BLaER1 (cell line): ENCODE data around the gene TBC1D22A.

Experiments
- H3K27ac ChIP-seq: shearing (Covaris generic); formaldehyde crosslinking; 2 replicates; pipeline ENCODE4 v1.8.1; 2022
- H3K27me3 ChIP-seq: shearing (Covaris generic); formaldehyde crosslinking; 2 replicates; pipeline ENCODE4 v1.8.1; 2022
- H3K36me3 ChIP-seq: shearing (Covaris generic); formaldehyde crosslinking; 2 replicates; pipeline ENCODE4 v1.8.1; 2022
- H3K4me1 ChIP-seq: shearing (Covaris generic); formaldehyde crosslinking; 2 replicates; pipeline ENCODE4 v1.8.1; 2022
- H3K4me2 ChIP-seq: shearing (Covaris generic); formaldehyde crosslinking; 2 replicates; pipeline ENCODE4 v1.8.1; 2022
- H3K4me3 ChIP-seq: shearing (Covaris generic); formaldehyde crosslinking; 2 replicates; pipeline ENCODE4 v1.8.1; 2022
- H3K9ac ChIP-seq: shearing (Covaris generic); formaldehyde crosslinking; 2 replicates; pipeline ENCODE4 v1.8.1; 2022
- H3K9me3 ChIP-seq: shearing (Covaris generic); formaldehyde crosslinking; 2 replicates; pipeline ENCODE4 v1.8.1; 2022
- H4K20me1 ChIP-seq: shearing (Covaris generic); formaldehyde crosslinking; 2 replicates; pipeline ENCODE4 v1.8.1; 2022
- Cebpa-rat ChIP-seq: shearing (Covaris generic); IDR thresholded peaks from 2 replicates; pipeline ENCODE4 v1.8.1; 2022

TBC1D22A gene

GRCh38 chr22:46798366-46799350, 36.2 kb downstream of the TBC1D22A start:
- Histone ChIP-seq H3K36me3 (peaks cover 84% of the 10 kb centered on the region), H4K20me1 (peaks cover 97% of the 10 kb centered on the region), H3K4me1 (peaks cover 49% of the 10 kb centered on the region), H3K9me3 (no peaks in the 10 kb centered on the region), H3K9ac (no peak overlapping the region), H3K4me2 (peak overlapping the region; percentile 47), H3K27me3 (no peaks in the 10 kb centered on the region), H3K4me3 (no peak overlapping the region), H3K27ac (no peak overlapping the region)
- no peak for TF ChIP-seq Cebpa-rat

- peaks cover 97% of the 10 kb centered on the region for H4K20me1 ChIP-seq
- no peak overlapping the region for H3K4me2 ChIP-seq
- H3K36me3 ChIP-seq = peaks cover 83% of the 10 kb centered on the region
- H3K9me3 ChIP-seq = no peaks in the 10 kb centered on the region
- H3K9ac ChIP-seq = no peak overlapping the region
- no peak overlapping the region for H3K4me3 ChIP-seq
- TF ChIP-seq Cebpa-rat = no peak
- H3K4me1 ChIP-seq = peaks cover 58% of the 10 kb centered on the region
- no peaks in the 10 kb centered on the region for H3K27me3 ChIP-seq
- H3K27ac ChIP-seq = no peak overlapping the region
These were observed 37.2 kb downstream of the TBC1D22A start for GRCh38 chr22:46799626-46800025.

- Histone ChIP-seq H3K9me3 (no peaks in the 10 kb centered on the region), H3K27ac (no peak overlapping the region), H3K4me1 (peaks cover 62% of the 10 kb centered on the region), H4K20me1 (peaks cover 91% of the 10 kb centered on the region), H3K4me3 (no peak overlapping the region), H3K9ac (no peak overlapping the region), H3K36me3 (peaks cover 81% of the 10 kb centered on the region), H3K4me2 (no peak overlapping the region), H3K27me3 (no peaks in the 10 kb centered on the region)
- no peak for TF ChIP-seq Cebpa-rat
These were observed 37.8 kb downstream of the TBC1D22A start for GRCh38 chr22:46800102-46800857.

GRCh38 chr22:46801331-46801811, 38.9 kb downstream of the TBC1D22A start:
- H4K20me1 ChIP-seq = peaks cover 81% of the 10 kb centered on the region
- H3K4me1 ChIP-seq = peaks cover 67% of the 10 kb centered on the region
- H3K9ac ChIP-seq = no peak overlapping the region
- no peak overlapping the region for H3K4me2 ChIP-seq
- no peaks in the 10 kb centered on the region for H3K9me3 ChIP-seq
- H3K4me3 ChIP-seq = no peak overlapping the region
- TF ChIP-seq Cebpa-rat = no peak
- H3K27ac ChIP-seq = no peak overlapping the region
- peaks cover 78% of the 10 kb centered on the region for H3K36me3 ChIP-seq
- H3K27me3 ChIP-seq = no peaks in the 10 kb centered on the region

GRCh38 chr22:46801826-46802607, 39.6 kb downstream of the TBC1D22A start:
- no peaks in the 10 kb centered on the region for H3K27me3 ChIP-seq
- H4K20me1 ChIP-seq = peaks cover 82% of the 10 kb centered on the region
- H3K36me3 ChIP-seq = peaks cover 74% of the 10 kb centered on the region
- H3K9me3 ChIP-seq = no peaks in the 10 kb centered on the region
- peaks cover 69% of the 10 kb centered on the region for H3K4me1 ChIP-seq
- no peak for TF ChIP-seq Cebpa-rat
- no peak overlapping the region for H3K9ac ChIP-seq
- no peak overlapping the region for H3K4me3 ChIP-seq
- H3K4me2 ChIP-seq = no peak overlapping the region
- H3K27ac ChIP-seq = no peak overlapping the region

GRCh38 chr22:46802608-46803027, 40.2 kb downstream of the TBC1D22A start:
- no peak overlapping the region for H3K27ac ChIP-seq
- peaks cover 69% of the 10 kb centered on the region for H3K4me1 ChIP-seq
- TF ChIP-seq Cebpa-rat = no peak
- H3K9ac ChIP-seq = no peak overlapping the region
- no peak overlapping the region for H3K4me3 ChIP-seq
- H4K20me1 ChIP-seq = peaks cover 82% of the 10 kb centered on the region
- H3K27me3 ChIP-seq = no peaks in the 10 kb centered on the region
- H3K9me3 ChIP-seq = no peaks in the 10 kb centered on the region
- peaks cover 73% of the 10 kb centered on the region for H3K36me3 ChIP-seq
- H3K4me2 ChIP-seq = no peak overlapping the region

- Histone ChIP-seq H3K9ac (no peak overlapping the region), H4K20me1 (peaks cover 82% of the 10 kb centered on the region), H3K4me3 (no peak overlapping the region), H3K27me3 (no peaks in the 10 kb centered on the region), H3K4me2 (no peak overlapping the region), H3K27ac (no peak overlapping the region), H3K36me3 (peaks cover 72% of the 10 kb centered on the region), H3K4me1 (peaks cover 65% of the 10 kb centered on the region), H3K9me3 (no peaks in the 10 kb centered on the region)
- TF ChIP-seq Cebpa-rat = no peak
These were observed 40.8 kb downstream of the TBC1D22A start for GRCh38 chr22:46803031-46803880.

GRCh38 chr22:46803936-46804335, 41.5 kb downstream of the TBC1D22A start:
- no peak for TF ChIP-seq Cebpa-rat
- H4K20me1 ChIP-seq = peaks cover 82% of the 10 kb centered on the region
- peaks cover 73% of the 10 kb centered on the region for H3K36me3 ChIP-seq
- no peaks in the 10 kb centered on the region for H3K27me3 ChIP-seq
- H3K4me2 ChIP-seq = no peak overlapping the region
- no peaks in the 10 kb centered on the region for H3K9me3 ChIP-seq
- H3K9ac ChIP-seq = no peak overlapping the region
- peaks cover 58% of the 10 kb centered on the region for H3K4me1 ChIP-seq
- H3K27ac ChIP-seq = no peak overlapping the region
- no peak overlapping the region for H3K4me3 ChIP-seq
